ENCODE data around the gene C11orf91.

DNA sequence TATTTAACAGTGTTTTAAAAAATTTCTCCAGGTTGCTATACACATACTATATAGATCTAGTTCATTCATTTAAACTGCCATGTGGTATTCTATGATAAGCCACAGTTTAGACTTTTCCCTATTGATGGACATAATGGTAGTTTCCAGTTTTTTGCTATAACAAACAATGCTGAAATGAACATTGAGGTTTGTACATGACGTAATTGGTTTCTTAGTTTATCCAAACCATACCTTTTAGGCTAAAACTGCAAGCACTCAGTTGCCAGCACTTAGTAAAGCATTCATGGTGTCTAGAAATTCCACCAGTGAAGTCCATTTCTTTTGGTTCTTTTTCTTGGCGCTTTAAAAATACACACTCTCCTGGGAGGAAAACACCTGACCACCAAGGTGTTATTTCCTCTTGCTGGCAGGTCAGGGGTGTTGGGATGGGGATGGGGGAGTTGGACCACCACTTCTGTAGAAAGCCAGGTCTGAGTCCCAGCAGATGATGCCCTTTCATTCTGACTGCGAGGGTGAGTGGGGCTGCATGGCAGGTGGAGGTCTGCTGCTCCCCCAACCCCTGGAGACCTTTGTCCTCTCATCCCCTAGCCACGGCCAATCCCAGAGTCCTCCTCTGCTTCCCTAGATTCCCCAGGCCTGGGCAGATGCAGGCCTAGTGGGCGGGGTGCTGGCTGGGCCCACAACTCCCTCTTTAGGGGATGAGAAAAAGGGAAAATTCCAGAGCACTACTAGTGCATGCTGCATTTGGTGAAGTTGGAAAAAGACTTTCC is 41.1 kb downstream of the C11orf91 start:
- TF ChIP-seq, protein P1, sequence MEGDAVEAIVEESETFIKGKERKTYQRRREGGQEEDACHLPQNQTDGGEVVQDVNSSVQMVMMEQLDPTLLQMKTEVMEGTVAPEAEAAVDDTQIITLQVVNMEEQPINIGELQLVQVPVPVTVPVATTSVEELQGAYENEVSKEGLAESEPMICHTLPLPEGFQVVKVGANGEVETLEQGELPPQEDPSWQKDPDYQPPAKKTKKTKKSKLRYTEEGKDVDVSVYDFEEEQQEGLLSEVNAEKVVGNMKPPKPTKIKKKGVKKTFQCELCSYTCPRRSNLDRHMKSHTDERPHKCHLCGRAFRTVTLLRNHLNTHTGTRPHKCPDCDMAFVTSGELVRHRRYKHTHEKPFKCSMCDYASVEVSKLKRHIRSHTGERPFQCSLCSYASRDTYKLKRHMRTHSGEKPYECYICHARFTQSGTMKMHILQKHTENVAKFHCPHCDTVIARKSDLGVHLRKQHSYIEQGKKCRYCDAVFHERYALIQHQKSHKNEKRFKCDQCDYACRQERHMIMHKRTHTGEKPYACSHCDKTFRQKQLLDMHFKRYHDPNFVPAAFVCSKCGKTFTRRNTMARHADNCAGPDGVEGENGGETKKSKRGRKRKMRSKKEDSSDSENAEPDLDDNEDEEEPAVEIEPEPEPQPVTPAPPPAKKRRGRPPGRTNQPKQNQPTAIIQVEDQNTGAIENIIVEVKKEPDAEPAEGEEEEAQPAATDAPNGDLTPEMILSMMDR (IDR thresholded peaks at IDR 0.05; ENCODE audit: borderline replicate concordance, extremely low read depth, low read length, poor library complexity, severe bottlenecking) = no peak
- TF ChIP-seq EZH2 (IDR thresholded peaks at IDR 0.05; ENCODE audit: borderline replicate concordance, low read depth, low read length, severe bottlenecking) = no peak

Measured in DND-41 (cell line).